Fibroblast of lung (primary cell): ENCODE measurements around the gene MAP3K4.

Experiments used
- CTCF ChIP-seq, 2 donors: IDR thresholded peaks in 1 of 2; conservative IDR thresholded peaks in 1 of 2; 1 replicate in 1 of 2; 2 replicates in 1 of 2; pipeline ENCODE4 v1.5.1; 2011 to 2012; ENCODE audit warnings: low read length in 2 of 2, control low read depth in 1 of 2, inconsistent platforms in 1 of 2, low read depth in 1 of 2, mild to moderate bottlenecking in 1 of 2
- EZH2 ChIP-seq: IDR thresholded peaks from 2 replicates; pipeline ENCODE4 v1.5.1; 2012; ENCODE audit warnings: low read length, control low read depth, mild to moderate bottlenecking; ENCODE audit errors: missing control alignments

- no peak for TF ChIP-seq CTCF (conservative IDR thresholded peaks at IDR 0.05 in 1 of 2, IDR thresholded peaks at IDR 0.05 in 1 of 2; ENCODE audit: low read depth in 1 of 2, low read length in 2 of 2)
- no peak for TF ChIP-seq EZH2
These were observed 142.4 kb downstream of the MAP3K4 start for GRCh38 chr6:161133963-161134362.
